Effector memory CD4-positive, alpha-beta T cell (primary cell): ENCODE results near the gene DNAJC25.
A peak's percentile ranks its signal among the peaks of the same experiment; 100 is the strongest.

Experiments
- DNase-seq, 3 donors: peaks; one replicate each; pipeline ENCODE4 v3.0.0-alpha.2; 2020
- H3K27ac ChIP-seq: 2 replicates; pipeline ENCODE4 v1.7.0; 2013; ENCODE audit warnings: mild to moderate bottlenecking, low read length, moderate library complexity; ENCODE audit not compliant: insufficient read depth, poor library complexity, severe bottlenecking
- H3K27me3 ChIP-seq: replicated peaks from 2 replicates; pipeline ENCODE4 v1.7.0; 2013; ENCODE audit warnings: mild to moderate bottlenecking, low read length; ENCODE audit not compliant: insufficient read depth, control insufficient read depth, poor library complexity, severe bottlenecking
- H3K36me3 ChIP-seq: 2 replicates; pipeline ENCODE4 v1.7.0; 2013; ENCODE audit warnings: mild to moderate bottlenecking, low read length, moderate library complexity; ENCODE audit not compliant: control insufficient read depth, insufficient read depth
- H3K4me1 ChIP-seq: 2 replicates; pipeline ENCODE4 v1.7.0; 2013; ENCODE audit warnings: low read length, mild to moderate bottlenecking; ENCODE audit not compliant: control insufficient read depth, insufficient read depth, poor library complexity, severe bottlenecking
- H3K4me3 ChIP-seq: 2 replicates; pipeline ENCODE4 v1.7.0; 2013; ENCODE audit warnings: low read length, low read depth, mild to moderate bottlenecking; ENCODE audit not compliant: insufficient read depth, poor library complexity, severe bottlenecking
- H3K9me3 ChIP-seq: 2 replicates; pipeline ENCODE4 v1.7.0; 2013; ENCODE audit warnings: mild to moderate bottlenecking, low read length, moderate library complexity; ENCODE audit not compliant: control insufficient read depth

DNAJC25 gene

DNA sequence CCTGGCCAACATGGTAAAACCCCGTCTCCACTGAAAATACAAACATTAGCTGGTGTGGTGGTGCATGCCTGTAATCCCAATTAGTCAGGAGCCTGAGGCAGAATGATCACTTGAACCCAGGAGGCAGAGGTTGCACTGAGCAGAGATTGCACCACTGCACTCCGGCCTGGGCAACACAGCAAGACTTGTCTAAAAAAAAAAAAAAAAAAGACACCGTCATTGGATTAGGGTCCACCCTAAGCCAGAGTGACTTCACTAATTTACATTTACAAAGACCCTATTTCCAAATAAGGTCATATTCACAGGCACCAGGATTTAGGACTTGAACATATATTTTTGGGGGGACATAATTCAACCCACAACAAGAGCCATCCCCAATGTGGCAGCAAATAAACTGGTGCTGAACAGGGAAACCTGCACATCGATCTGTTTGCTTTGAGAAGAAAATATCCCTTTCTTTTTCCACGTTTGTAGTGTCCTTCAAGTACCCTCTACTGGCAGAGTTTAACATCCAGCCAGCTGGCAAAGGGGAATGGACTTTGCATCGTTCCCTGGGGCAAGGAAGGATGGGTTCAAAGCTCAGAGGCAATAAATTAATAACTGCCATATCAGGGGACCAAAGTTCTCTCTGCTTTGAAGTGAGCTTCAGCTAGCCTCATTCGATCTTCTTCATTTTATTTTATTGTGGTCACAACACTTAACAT, 3.7 kb upstream of the DNAJC25 start:
- H3K27ac ChIP-seq: no peak overlapping the region
- H3K4me3 ChIP-seq: no peak overlapping the region
- no peak for DNase-seq
- H3K4me1 ChIP-seq: peaks cover 13% of the 10 kb centered on the region
- no peaks in the 10 kb centered on the region for H3K36me3 ChIP-seq
- H3K9me3 ChIP-seq: no peaks in the 10 kb centered on the region
- no peaks in the 10 kb centered on the region for H3K27me3 ChIP-seq

DNA sequence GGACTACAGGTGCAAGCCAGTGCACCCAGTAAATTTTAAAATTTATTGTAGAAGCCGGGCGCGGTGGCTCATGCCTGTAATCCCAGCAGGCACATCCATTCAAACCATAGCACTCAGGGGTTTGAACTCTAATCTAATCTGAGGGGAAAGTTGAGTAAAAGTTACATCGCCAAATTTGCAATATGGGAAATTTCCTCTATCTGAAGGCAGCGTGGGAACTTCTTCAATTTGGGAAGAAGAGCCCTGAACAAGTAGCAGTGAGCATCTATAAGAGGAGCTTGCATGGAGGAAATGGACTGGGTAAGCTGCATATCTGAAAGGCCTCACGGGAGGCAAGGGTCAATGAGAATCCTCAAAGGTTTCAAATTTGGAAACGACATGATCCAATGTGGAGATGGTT, 2.7 kb upstream of the DNAJC25 start:
- no peaks in the 10 kb centered on the region for H3K27me3 ChIP-seq
- H3K4me1 ChIP-seq: peaks cover 13% of the 10 kb centered on the region
- H3K9me3 ChIP-seq: no peaks in the 10 kb centered on the region
- H3K36me3 ChIP-seq: no peaks in the 10 kb centered on the region
- DNase-seq: no peak
- H3K27ac ChIP-seq: no peak overlapping the region
- no peak overlapping the region for H3K4me3 ChIP-seq

DNA sequence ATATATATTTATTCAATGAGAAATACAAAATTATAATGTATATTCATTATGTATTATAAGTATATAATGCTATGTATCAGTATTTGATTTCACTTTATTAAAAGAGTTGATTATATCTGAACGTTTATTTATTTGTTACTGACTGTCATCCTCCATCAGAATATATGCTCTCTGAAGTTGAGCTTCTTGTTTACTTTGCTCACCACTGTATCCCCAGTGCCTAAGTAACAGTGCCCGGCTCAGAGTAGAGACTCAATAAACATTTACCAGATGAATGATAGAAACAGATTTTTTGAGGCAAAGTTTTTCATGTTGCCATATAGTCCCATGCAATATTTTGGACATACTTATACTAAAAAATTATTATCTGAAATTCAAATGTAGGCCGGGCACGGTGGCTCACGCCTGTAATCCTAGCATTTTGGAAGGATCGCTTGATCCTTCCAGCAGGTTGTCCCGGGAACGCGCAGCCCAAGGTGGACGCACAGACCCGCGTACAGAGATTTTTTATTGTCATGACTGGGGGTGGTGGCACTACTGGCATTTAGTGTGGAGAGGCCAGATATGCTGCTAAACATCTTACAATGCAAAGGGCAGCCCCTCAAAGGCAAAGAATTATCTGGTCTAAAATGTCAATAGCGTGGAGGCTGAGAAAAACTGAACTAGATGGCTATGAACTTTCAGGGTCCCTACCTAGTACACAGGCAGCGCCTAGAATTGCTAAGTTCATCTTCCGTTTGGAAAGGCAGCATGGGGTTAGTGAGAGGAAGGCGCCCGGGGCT, 761 bp upstream of the DNAJC25 start:
- H3K27ac ChIP-seq: peak overlapping the region; percentile 44
- H3K36me3 ChIP-seq: no peaks in the 10 kb centered on the region
- H3K27me3 ChIP-seq: no peaks in the 10 kb centered on the region
- no peak for DNase-seq
- H3K4me3 ChIP-seq: peak overlapping the region; percentile 89
- H3K9me3 ChIP-seq: no peaks in the 10 kb centered on the region
- peaks cover 13% of the 10 kb centered on the region for H3K4me1 ChIP-seq

DNA sequence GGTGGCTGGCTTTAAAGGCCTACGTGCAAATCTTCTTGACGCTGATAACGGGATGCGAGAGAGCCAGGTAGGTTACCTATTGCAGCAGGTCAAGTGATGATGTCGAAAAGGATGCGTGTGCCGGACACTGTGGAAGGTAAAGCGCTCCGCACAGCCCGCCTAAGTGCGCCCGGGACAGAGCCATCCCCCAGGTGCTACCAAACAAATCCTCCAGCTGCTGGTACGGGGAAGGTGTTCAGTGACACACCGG, 245 bp upstream of the DNAJC25 start:
- no peak for DNase-seq
- Histone ChIP-seq H3K27ac (peak overlapping the region; percentile 44), H3K27me3 (no peaks in the 10 kb centered on the region), H3K4me1 (peaks cover 13% of the 10 kb centered on the region), H3K4me3 (peak overlapping the region; percentile 89), H3K36me3 (no peaks in the 10 kb centered on the region), H3K9me3 (no peaks in the 10 kb centered on the region)

DNA sequence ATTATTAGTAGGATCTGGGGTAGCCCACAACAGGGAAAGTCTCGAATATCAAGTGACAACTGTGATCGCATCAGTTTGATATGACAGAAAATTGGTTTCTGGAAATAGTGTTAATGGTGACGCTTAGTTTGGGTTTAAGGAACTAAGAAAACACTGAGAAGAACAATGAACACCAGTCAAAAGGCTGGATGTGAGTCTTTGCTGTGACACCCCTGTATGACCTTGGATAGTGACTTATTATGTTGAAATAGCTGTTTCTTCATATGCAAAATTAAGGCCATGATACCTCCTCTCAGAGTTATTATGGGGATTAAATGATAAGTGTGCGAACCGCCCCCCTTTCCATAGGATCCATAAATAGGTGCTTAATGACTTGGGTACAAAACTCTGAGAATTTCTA, 926 bp downstream of the DNAJC25 start:
- Histone ChIP-seq H3K9me3 (no peaks in the 10 kb centered on the region), H3K4me3 (peak overlapping the region; percentile 89), H3K27me3 (no peaks in the 10 kb centered on the region), H3K36me3 (no peaks in the 10 kb centered on the region), H3K4me1 (peaks cover 13% of the 10 kb centered on the region), H3K27ac (peak overlapping the region; percentile 74)
- DNase-seq: no peak

DNA sequence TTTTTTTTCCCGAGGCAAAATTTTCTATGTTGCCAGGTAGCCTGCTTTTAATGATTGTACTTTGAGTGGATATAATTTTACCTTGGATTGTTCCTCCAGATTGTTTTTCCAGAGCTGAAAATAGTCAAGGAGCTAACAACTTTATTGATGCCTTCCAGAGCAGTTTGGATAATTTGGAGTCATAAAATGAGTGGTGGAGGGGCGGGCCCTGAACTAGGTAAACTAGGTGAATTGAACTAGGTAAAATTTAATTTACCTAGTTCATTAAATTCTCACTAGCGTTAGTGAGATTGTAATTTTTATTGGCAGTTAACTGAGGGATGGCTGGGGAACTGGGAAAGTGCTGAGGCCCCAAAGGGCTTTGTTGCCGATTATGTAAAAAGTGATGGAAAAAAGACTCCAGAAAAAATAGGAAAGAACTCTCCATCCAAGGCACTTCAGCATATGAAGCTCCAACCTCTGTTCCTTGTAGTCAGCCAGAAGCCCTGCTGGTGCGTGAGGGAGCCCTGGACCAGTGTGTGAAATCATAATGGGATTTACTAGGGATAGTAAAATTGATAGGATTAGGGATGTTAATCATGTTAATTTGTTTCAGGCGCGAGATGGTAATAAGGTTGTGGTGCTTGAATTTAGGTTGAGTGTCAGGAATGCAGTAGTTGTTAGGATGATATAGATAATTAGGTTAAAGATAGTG, 1.7 kb downstream of the DNAJC25 start:
- H3K36me3 ChIP-seq: no peaks in the 10 kb centered on the region
- H3K9me3 ChIP-seq: no peaks in the 10 kb centered on the region
- peaks cover 13% of the 10 kb centered on the region for H3K4me1 ChIP-seq
- no peak overlapping the region for H3K27ac ChIP-seq
- no peak for DNase-seq
- H3K27me3 ChIP-seq: no peaks in the 10 kb centered on the region
- H3K4me3 ChIP-seq: no peak overlapping the region

DNA sequence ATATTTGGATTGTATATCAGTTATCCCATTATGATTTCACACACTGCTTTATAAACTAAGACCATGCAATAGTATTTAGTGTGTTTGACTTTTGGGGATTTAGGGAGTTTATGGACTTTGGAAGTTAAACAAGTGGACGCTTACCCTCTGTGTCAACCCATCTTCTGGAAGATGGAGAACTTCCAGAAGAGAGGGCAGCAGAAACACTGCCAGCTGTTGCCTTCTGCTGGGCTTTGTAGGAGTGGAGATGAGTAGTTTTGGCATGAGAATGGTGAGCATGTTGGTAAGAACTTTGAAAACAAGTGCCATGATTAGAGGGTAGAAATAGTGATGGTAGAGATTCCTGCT, 2.2 kb downstream of the DNAJC25 start:
- Histone ChIP-seq H3K36me3 (no peaks in the 10 kb centered on the region), H3K27me3 (no peaks in the 10 kb centered on the region), H3K4me1 (peaks cover 13% of the 10 kb centered on the region), H3K4me3 (no peak overlapping the region), H3K27ac (no peak overlapping the region), H3K9me3 (no peaks in the 10 kb centered on the region)
- no peak for DNase-seq

DNA sequence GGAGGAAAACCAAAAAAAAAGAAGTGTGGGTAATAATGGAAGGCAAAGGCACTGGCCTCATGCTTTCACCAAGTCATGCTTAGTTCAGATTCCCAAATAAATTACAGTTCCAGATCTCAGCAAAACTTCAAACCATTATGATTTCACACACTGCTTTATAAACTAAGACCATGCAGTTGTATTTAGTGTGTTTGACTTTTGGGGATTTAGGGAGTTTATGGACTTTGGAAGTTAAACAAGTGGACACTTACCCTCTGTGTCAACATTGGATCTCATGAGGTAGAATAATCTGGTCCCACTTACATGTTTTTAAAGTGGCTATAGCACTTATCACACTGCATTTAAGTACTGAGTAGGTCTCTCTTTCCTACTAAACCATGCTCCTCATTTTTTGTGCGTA, 3.7 kb downstream of the DNAJC25 start:
- Histone ChIP-seq H3K27ac (no peak overlapping the region), H3K4me1 (peaks cover 13% of the 10 kb centered on the region), H3K9me3 (no peaks in the 10 kb centered on the region), H3K27me3 (no peaks in the 10 kb centered on the region), H3K4me3 (no peak overlapping the region), H3K36me3 (no peaks in the 10 kb centered on the region)
- no peak for DNase-seq

DNA sequence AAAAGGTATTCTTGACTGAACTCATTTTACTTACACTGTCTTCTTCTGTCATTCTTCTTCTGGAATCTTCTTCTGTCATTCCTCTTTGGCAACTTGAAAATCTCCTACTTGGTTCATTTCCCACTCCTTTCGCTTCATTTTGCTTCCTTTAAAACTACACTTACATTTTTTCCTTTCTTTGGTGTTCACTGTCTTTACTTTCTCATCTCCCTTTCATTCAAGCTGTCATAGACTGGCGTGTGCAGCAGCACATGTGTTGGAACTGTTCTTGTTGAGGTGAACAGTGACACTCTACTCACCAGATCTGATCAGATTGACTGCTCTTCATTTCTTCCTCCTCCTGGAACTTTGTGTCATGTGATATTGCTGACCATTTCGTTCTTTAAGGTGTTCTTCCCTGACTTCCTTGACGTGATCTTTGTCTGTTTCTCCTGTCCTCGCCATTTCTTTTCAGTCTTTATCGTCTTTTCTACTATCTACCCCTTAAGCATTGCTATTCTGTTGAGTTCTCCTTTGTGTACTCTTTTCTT, 6.4 kb downstream of the DNAJC25 start:
- Histone ChIP-seq H3K36me3 (no peaks in the 10 kb centered on the region), H3K27me3 (no peaks in the 10 kb centered on the region), H3K4me3 (no peak overlapping the region), H3K4me1 (no peaks in the 10 kb centered on the region), H3K27ac (no peak overlapping the region), H3K9me3 (no peaks in the 10 kb centered on the region)
- no peak for DNase-seq

DNA sequence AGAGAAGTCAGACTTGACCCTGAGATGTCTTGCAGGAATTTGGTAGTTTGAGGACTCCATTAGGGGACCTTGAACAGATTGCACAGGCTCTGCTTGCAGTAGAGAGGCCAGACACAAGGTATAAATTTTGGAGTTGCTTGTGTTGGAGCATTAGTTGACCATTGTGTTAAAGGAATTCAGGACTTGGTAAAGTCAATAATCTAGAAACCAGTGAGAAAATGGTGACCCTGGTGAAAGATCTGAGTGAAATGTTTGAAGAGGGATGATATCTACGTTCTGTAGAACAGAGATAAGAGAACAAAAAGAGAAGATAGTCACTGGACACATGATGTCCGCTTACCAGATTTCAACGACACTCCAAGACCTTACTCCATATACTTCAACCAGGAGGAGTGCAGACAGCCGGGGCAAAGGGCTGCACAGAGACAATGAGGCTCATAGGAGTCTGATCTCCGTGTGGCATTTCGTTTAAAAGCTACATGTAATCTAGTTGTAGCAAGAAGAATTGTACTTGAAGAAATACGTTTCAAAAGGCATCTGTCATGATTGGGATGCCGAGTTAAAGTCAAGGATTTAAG, 13.2 kb downstream of the DNAJC25 start:
- Histone ChIP-seq H3K9me3 (no peaks in the 10 kb centered on the region), H3K4me3 (no peak overlapping the region), H3K36me3 (peaks cover 7% of the 10 kb centered on the region), H3K27ac (no peak overlapping the region), H3K4me1 (no peaks in the 10 kb centered on the region), H3K27me3 (no peaks in the 10 kb centered on the region)
- no peak for DNase-seq
